OCI-LY7 (cell line): ENCODE data around the gene UBE2H.

Experiments
- CTCF ChIP-seq: fragments of 200-600 bp; sonication (generic); conservative IDR thresholded peaks from 2 replicates; pipeline ENCODE4 v1.5.1; 2014; ENCODE audit warnings: mild to moderate bottlenecking, antibody characterized with exemption, low read length, moderate library complexity, mixed read lengths
- EZH2phosphoT487 ChIP-seq: fragments of 200-600 bp; sonication (generic); IDR thresholded peaks from 2 replicates; pipeline ENCODE4 v1.6.1; 2018; ENCODE audit warnings: low read depth, borderline replicate concordance, mild to moderate bottlenecking, mixed run types, antibody characterized with exemption, low read length, moderate library complexity, mixed read lengths

- TF ChIP-seq EZH2phosphoT487, result no peak
- no peak for TF ChIP-seq CTCF
These were observed 45.7 kb upstream of the UBE2H start for GRCh38 chr7:129998446-129998845.
